Activated naive CD8-positive, alpha-beta T cell treated with anti-CD3 and anti-CD28 coated beads, Interleukin-2, amount 10 ng/mL, durations not matched to agents 7 days and 5 days (primary cell): ENCODE measurements around the gene TUBGCP6. TPM values are rescaled to one million over a fixed set of nuclear protein-coding genes. Genes with fewer than 3 reads are reported as not detected.

Source experiments
- total RNA-seq, 2 experiments: library from RNA; stranded (reverse); gene quantifications; one replicate each; pipeline ENCODE4 v1.2.3, GENCODE V29; 2021

TUBGCP6 gene
- total RNA-seq, 2 experiments from 2014 or later = 92.2 to 94.5 TPM

Other genes starting within 250 kb of the TUBGCP6 start
- gene IL17REL, start 232.3 kb downstream of the TUBGCP6 start, total RNA-seq = not detected
- gene TTLL8, start 186.7 kb downstream of the TUBGCP6 start, total RNA-seq = not detected
- gene MLC1, start 159.6 kb downstream of the TUBGCP6 start, total RNA-seq = 1 to 10 TPM; 4.2 to 4.9 TPM
- not detected for gene MOV10L1, start 155.0 kb downstream of the TUBGCP6 start, total RNA-seq
- gene PANX2, start 74.3 kb downstream of the TUBGCP6 start, total RNA-seq = under 1 TPM; 0.11 TPM
- 100 to 1,000 TPM; 116 to 121 TPM for gene TRABD, start 59.1 kb downstream of the TUBGCP6 start, total RNA-seq
- 10 to 100 TPM; 27.9 to 33.3 TPM for gene SELENOO, start 44.0 kb downstream of the TUBGCP6 start, total RNA-seq
- gene HDAC10, start 6.2 kb upstream of the TUBGCP6 start, total RNA-seq = 100 to 1,000 TPM in 1 of 2 experiments, 10 to 100 TPM in 1; 99.1 to 111 TPM
- 1 to 10 TPM; 3.1 to 3.6 TPM for gene MAPK12, start 16.7 kb upstream of the TUBGCP6 start, total RNA-seq
- 1 to 10 TPM; 7.9 to 8.5 TPM for gene MAPK11, start 25.4 kb upstream of the TUBGCP6 start, total RNA-seq
- 10 to 100 TPM; 43.0 to 45.8 TPM for gene PLXNB2, start 62.6 kb upstream of the TUBGCP6 start, total RNA-seq
- 1 to 10 TPM; 8.8 to 9.5 TPM for gene DENND6B, start 82.0 kb upstream of the TUBGCP6 start, total RNA-seq
- gene PPP6R2, start 98.3 kb upstream of the TUBGCP6 start, total RNA-seq = 10 to 100 TPM; 81.6 to 86.8 TPM
- gene SBF1, start 230.0 kb upstream of the TUBGCP6 start, total RNA-seq = 100 to 1,000 TPM; 211 to 221 TPM
- gene ADM2, start 236.5 kb upstream of the TUBGCP6 start, total RNA-seq = 1 to 10 TPM; 6.5 to 6.7 TPM
- gene MIOX, start 241.8 kb upstream of the TUBGCP6 start, total RNA-seq = not detected